ENCODE measurements around the gene KRT9. TPM values are rescaled to one million over a fixed set of nuclear protein-coding genes. Genes with fewer than 3 reads are reported as not detected.

Gene KRT9
- total RNA-seq, 1 experiment from 2014 or later: 0.15 TPM

- H3K9ac ChIP-seq (ENCODE audit: low read length): no peak overlapping the region
- H3K79me2 ChIP-seq (ENCODE audit: insufficient read depth, low read length): no peaks in the 10 kb centered on the region
- H3K4me2 ChIP-seq (ENCODE audit: low read length): peak overlapping the region; percentile 84
- ATAC-seq (no peak), DNase-seq (ENCODE audit: low read depth, low spot score) (no peak)
- CTCF ChIA-PET: interaction anchor here (0.8 to 1.0 kb wide), 3 partner anchors 65 to 82 kb away, joined by 3 to 4 read pairs (median 3); no protein-coding TSS in a partner anchor
- no peak overlapping the region for H3K27ac ChIP-seq (ENCODE audit: low read depth, low read length)
- TF ChIP-seq ZFX (IDR thresholded peaks at IDR 0.05): no peak
- POLR2A ChIA-PET: no interaction called here
- H3K36me3 ChIP-seq (ENCODE audit: control insufficient read depth in 1 of 2, insufficient read depth in 2 of 2, low read length in 2 of 2): no peaks in the 10 kb centered on the region
- no peaks in the 10 kb centered on the region for H3K9me2 ChIP-seq (ENCODE audit: insufficient read depth)
- H3K4me1 ChIP-seq (ENCODE audit: control insufficient read depth in 1 of 2, insufficient read depth in 2 of 2, low read length in 2 of 2): peaks cover 22 to 49% of the 10 kb centered on the region in 2 experiments
- no peak overlapping the region for H3K4me3 ChIP-seq (replicated peaks in 1 of 2; ENCODE audit: low read depth in 1 of 2, low read length in 2 of 2)
- H3K27me3 ChIP-seq (ENCODE audit: insufficient read depth, low read length): no peaks in the 10 kb centered on the region
- H2AFZ ChIP-seq (ENCODE audit: low read depth, low read length, poor library complexity, severe bottlenecking): no peak overlapping the region
- no peaks in the 10 kb centered on the region for H3K9me3 ChIP-seq (ENCODE audit: control insufficient read depth in 1 of 2, insufficient read depth in 1 of 2, low read depth in 1 of 2, low read length in 2 of 2)
- BruUV-seq (replicated peaks): no TSS peak
- RAD21 ChIA-PET (ENCODE audit: low non-redundant PET in 1 of 2, low total read pairs in 2 of 2, uncharacterized antibody in 2 of 2, unreplicated experiment in 2 of 2): interaction anchor here in 1 of 2 experiments (0.8 kb wide), 1 partner anchor 68 kb away, joined by 4 read pairs; no protein-coding TSS in a partner anchor
- intact Hi-C loops (cut with micrococcal nuclease): no loop called here
- H4K20me1 ChIP-seq (ENCODE audit: insufficient read depth): no peaks in the 10 kb centered on the region
These were observed 9.0 kb upstream of the KRT9 start for GRCh38 chr17:41580687-41581365.

DNA sequence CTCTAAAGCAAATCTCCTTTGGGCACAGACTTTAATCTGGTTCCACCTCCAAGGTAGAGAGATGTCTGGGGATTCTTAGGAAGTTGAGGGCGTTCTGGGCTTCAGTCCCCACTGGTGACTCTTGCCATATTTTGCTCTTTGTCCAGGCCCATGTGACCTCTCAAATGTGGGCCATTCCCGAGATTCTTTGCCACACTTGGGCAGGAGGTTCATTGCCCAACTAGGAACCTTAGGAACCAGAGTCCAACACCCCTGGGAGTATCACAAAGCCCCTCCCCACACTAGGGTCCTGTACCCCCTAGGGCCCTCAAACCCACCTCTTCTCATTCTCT is 8.4 kb upstream of the KRT9 start:
- intact Hi-C loops (cut with micrococcal nuclease): no loop called here
- no peak for DNase-seq (ENCODE audit: low read depth, low spot score)
- H3K4me2 ChIP-seq (ENCODE audit: low read length): peak overlapping the region; percentile 84
- H3K27me3 ChIP-seq (ENCODE audit: insufficient read depth, low read length): no peaks in the 10 kb centered on the region
- H3K36me3 ChIP-seq (ENCODE audit: control insufficient read depth in 1 of 2, insufficient read depth in 2 of 2, low read length in 2 of 2): no peaks in the 10 kb centered on the region
- H3K9me2 ChIP-seq (ENCODE audit: insufficient read depth): no peaks in the 10 kb centered on the region
- ChIA-PET POLR2A (interaction anchor here (1.3 to 1.8 kb wide), 2 partner anchors 68 to 109 kb away, joined by 4 to 9 read pairs; no protein-coding TSS in a partner anchor), RAD21 (ENCODE audit: low non-redundant PET in 1 of 2, low total read pairs in 2 of 2, uncharacterized antibody in 2 of 2, unreplicated experiment in 2 of 2) (interaction anchor here (1.1 to 1.4 kb wide), 4 partner anchors 31 to 83 kb away, joined by 4 to 7 read pairs (median 6); no protein-coding TSS in a partner anchor), CTCF (interaction anchor here (0.6 to 2.3 kb wide), 12 partner anchors 9 to 86 kb away, joined by 3 to 29 read pairs (median 6); no protein-coding TSS in a partner anchor)
- H3K27ac ChIP-seq (ENCODE audit: low read depth, low read length): no peak overlapping the region; the same call in 1 of the 2 replicates
- no TSS peak for BruUV-seq (replicated peaks)
- peak overlapping the region in 1 of 2 experiments; percentile 47; a peak in 1 of 4 replicates for H3K4me3 ChIP-seq (replicated peaks in 1 of 2; ENCODE audit: low read depth in 1 of 2, low read length in 2 of 2)
- no peak for ATAC-seq
- no peaks in the 10 kb centered on the region for H4K20me1 ChIP-seq (ENCODE audit: insufficient read depth)
- H2AFZ ChIP-seq (ENCODE audit: low read depth, low read length, poor library complexity, severe bottlenecking): no peak overlapping the region
- H3K9ac ChIP-seq (ENCODE audit: low read length): no peak overlapping the region
- peaks cover 22 to 49% of the 10 kb centered on the region in 2 experiments for H3K4me1 ChIP-seq (ENCODE audit: control insufficient read depth in 1 of 2, insufficient read depth in 2 of 2, low read length in 2 of 2)
- no peaks in the 10 kb centered on the region for H3K9me3 ChIP-seq (ENCODE audit: control insufficient read depth in 1 of 2, insufficient read depth in 1 of 2, low read depth in 1 of 2, low read length in 2 of 2)
- H3K79me2 ChIP-seq (ENCODE audit: insufficient read depth, low read length): no peaks in the 10 kb centered on the region
- TF ChIP-seq EZH2 (IDR thresholded peaks at IDR 0.05) (no peak), JUND (IDR thresholded peaks at IDR 0.05) (no peak), EZH2phosphoT487 (IDR thresholded peaks at IDR 0.05; ENCODE audit: borderline replicate concordance) (no peak), ZBTB33 (IDR thresholded peaks at IDR 0.05; ENCODE audit: extremely low read depth, insufficient replicate concordance, low read length) (no peak), ZFX (IDR thresholded peaks at IDR 0.05) (no peak), ZNF274 (IDR thresholded peaks at IDR 0.05; ENCODE audit: low read depth, low read length) (no peak), CEBPB (IDR thresholded peaks at IDR 0.05; ENCODE audit: low read depth) (no peak), POLR2A (IDR thresholded peaks at IDR 0.05; ENCODE audit: borderline replicate concordance, extremely low read depth, insufficient read depth, insufficient read length) (no peak), SP1 (IDR thresholded peaks at IDR 0.05; ENCODE audit: low read depth) (no peak), REST (IDR thresholded peaks at IDR 0.05; ENCODE audit: low read depth) (no peak), POLR2AphosphoS5 (IDR thresholded peaks at IDR 0.05; ENCODE audit: low read depth, low read length) (no peak), FOSL1 (IDR thresholded peaks at IDR 0.05; ENCODE audit: low read depth) (no peak), YY1 (IDR thresholded peaks at IDR 0.05; ENCODE audit: extremely low read depth, insufficient replicate concordance, low read depth, low read length) (no peak)
